Upper lobe of left lung (tissue), 6 donors: ENCODE data around the gene ADGRE2. TPM values are rescaled to one million over a fixed set of nuclear protein-coding genes. Genes with fewer than 3 reads are reported as not detected.

Experiments used
- ATAC-seq, 2 donors: fragments of 200-7000 bp; cut with Tn5 transposase; one replicate each; pipeline ENCODE4 v1.9.1; 2022; ENCODE audit warnings: mild to moderate bottlenecking in 2 of 2, moderate library complexity in 2 of 2; ENCODE audit not compliant: low FRiP score in 2 of 2
- DNase-seq, 2 donors: peaks; one replicate each; pipeline ENCODE4 v3.0.0-alpha.2; 2019 to 2020
- H3K27ac ChIP-seq, 4 donors: fragments of 200-600 bp; sonication (generic); one replicate each; pipeline ENCODE4 v1.5.1; 2016 to 2019
- H3K27me3 ChIP-seq, 4 donors: fragments of 200-600 bp; sonication (generic); one replicate each; pipeline ENCODE4 v1.5.1; 2017 to 2019
- H3K36me3 ChIP-seq, 4 donors: fragments of 200-600 bp; sonication (generic); one replicate each; pipeline ENCODE4 v1.5.1; 2016 to 2019
- H3K4me1 ChIP-seq, 4 donors: fragments of 200-600 bp; sonication (generic); one replicate each; pipeline ENCODE4 v1.5.1; 2018 to 2019
- H3K4me3 ChIP-seq, 4 donors: fragments of 200-600 bp; sonication (generic); one replicate each; pipeline ENCODE4 v1.5.1; 2017 to 2019; ENCODE audit warnings: mild to moderate bottlenecking in 2 of 4, moderate library complexity in 1 of 4
- H3K9me3 ChIP-seq, 4 donors: fragments of 200-600 bp; sonication (generic); one replicate each; pipeline ENCODE4 v1.5.1; 2018 to 2019
- EP300 ChIP-seq, 4 donors: sonication (generic); formaldehyde crosslinking; IDR thresholded peaks; one replicate each; pipeline ENCODE4 v1.5.1; 2017; ENCODE audit warnings: antibody characterized with exemption in 4 of 4, control low read depth in 2 of 4
- POLR2A ChIP-seq, 4 donors: fragments of 450-650 bp; IDR thresholded peaks; one replicate each; pipeline ENCODE4 v1.5.1; 2016 to 2017; ENCODE audit warnings: antibody characterized with exemption in 4 of 4, mild to moderate bottlenecking in 2 of 4
- POLR2AphosphoS5 ChIP-seq, 2 donors: sonication (generic); formaldehyde crosslinking; IDR thresholded peaks; one replicate each; pipeline ENCODE4 v1.5.1; 2017; ENCODE audit warnings: antibody characterized with exemption in 2 of 2
- WGBS, 2 donors: methylation state at CpG; one replicate each; pipeline ENCODE4 v1.1.5; 2017 to 2018; 5-methylcytosine and 5-hydroxymethylcytosine counted together
- total RNA-seq, 6 donors: library from RNA; depleted of rRNA in 4 of 6; stranded (reverse); fragments of >200 nt in 4 of 6; gene quantifications; one replicate each; pipeline versions ENCODE4 v1.1.0 to v1.2.1, GENCODE V29; 2016 to 2021
- TF ChIP-seq, protein P1 (sequence below), 6 experiments: fragments of 450-650 bp in 4 of 6; fragments of 200-600 bp in 2 of 6; sonication (generic) in 2 of 6; IDR thresholded peaks; one replicate each; pipeline ENCODE4 v1.5.1; 2016 to 2019; ENCODE audit warnings: antibody characterized with exemption in 6 of 6
- donor health status: DM: no; HTN: no; CAD: no; lungs with moderate emphysema.
- donor health status: DM: no; HTN: yes; CAD: no; lungs with severe emphysema.

ADGRE2 gene
- total RNA-seq, 6 donors from 2014 or later = 12.3 to 24.1 (median 18.1) TPM

DNA sequence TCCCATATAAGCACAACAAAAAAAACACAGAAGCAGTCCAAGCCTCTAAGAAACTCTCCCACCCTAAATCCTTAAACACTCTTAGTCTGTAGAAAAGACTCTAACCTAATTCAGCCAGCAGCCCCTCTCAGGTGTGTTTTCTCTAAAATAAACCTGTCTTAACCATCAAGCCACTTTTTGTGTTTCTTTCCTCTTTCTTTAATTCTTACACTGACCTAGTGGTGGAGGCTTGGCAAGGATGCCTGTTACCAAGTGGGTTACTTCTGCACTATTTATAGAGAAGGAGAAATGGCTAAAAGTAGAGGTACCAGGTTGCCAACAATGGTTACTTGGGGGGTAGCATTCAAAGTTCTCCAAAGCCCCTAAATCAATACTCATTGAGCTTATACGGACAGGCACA, 44.8 kb downstream of the ADGRE2 start:
- H3K4me1 ChIP-seq = no peaks in the 10 kb centered on the region
- no peaks in the 10 kb centered on the region for H3K36me3 ChIP-seq
- no peak for TF ChIP-seq POLR2AphosphoS5 (IDR thresholded peaks at IDR 0.05)
- TF ChIP-seq POLR2A (IDR thresholded peaks at IDR 0.05) = no peak
- TF ChIP-seq, protein P1, sequence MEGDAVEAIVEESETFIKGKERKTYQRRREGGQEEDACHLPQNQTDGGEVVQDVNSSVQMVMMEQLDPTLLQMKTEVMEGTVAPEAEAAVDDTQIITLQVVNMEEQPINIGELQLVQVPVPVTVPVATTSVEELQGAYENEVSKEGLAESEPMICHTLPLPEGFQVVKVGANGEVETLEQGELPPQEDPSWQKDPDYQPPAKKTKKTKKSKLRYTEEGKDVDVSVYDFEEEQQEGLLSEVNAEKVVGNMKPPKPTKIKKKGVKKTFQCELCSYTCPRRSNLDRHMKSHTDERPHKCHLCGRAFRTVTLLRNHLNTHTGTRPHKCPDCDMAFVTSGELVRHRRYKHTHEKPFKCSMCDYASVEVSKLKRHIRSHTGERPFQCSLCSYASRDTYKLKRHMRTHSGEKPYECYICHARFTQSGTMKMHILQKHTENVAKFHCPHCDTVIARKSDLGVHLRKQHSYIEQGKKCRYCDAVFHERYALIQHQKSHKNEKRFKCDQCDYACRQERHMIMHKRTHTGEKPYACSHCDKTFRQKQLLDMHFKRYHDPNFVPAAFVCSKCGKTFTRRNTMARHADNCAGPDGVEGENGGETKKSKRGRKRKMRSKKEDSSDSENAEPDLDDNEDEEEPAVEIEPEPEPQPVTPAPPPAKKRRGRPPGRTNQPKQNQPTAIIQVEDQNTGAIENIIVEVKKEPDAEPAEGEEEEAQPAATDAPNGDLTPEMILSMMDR (IDR thresholded peaks at IDR 0.05) = no peak
- no peak for TF ChIP-seq EP300 (IDR thresholded peaks at IDR 0.05)
- H3K9me3 ChIP-seq = peaks cover 3 to 12% (median 7%) of the 10 kb centered on the region in 4 donors
- 0 to 33% methylated on average over 1 of the region's 1 CpG for WGBS, 2 donors
- H3K27me3 ChIP-seq = no peaks in the 10 kb centered on the region
- no peak overlapping the region for H3K4me3 ChIP-seq
- ATAC-seq (no peak), DNase-seq (no peak)
- H3K27ac ChIP-seq = no peak overlapping the region

DNA sequence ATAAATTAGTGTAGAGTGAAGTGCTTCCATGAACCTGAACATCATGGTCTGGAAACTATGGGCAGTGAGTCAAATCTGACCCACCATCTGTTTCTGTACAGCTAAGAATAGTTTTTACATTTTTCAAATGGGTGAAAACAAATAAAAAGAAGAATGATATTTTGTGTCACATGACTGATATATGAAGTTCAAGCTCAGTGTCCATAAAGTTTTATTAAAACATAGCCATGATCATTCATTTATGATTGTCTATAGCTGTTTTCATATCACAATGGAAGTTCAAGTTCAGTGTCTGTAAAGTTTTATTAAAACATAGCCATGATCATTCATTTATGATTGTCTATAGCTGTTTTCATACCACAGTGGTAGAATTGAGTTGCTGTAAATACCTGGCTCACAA, 45.9 kb downstream of the ADGRE2 start:
- TF ChIP-seq EP300 (IDR thresholded peaks at IDR 0.05) (no peak), POLR2A (IDR thresholded peaks at IDR 0.05) (no peak), POLR2AphosphoS5 (IDR thresholded peaks at IDR 0.05) (no peak)
- TF ChIP-seq, protein P1 (IDR thresholded peaks at IDR 0.05) = no peak

DNA sequence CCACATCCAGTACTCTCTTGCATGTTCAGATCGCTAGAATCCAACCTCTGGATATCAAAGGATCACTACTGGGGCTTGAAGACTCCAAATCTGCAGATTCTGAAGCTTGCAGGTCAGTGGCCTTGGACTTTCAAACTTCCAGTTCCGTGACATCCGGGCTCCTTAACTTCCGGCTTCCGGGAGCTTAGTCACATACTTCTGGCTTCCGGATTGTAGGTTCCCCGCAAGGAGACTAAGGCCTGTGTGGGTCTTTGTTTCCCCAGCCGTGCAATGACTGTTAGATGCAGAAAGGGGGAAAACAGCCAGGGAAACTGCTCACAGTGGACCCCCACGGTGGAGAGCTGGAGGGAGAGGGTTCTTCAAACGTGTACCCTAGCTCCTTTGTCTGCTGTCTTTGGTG, 47.2 kb downstream of the ADGRE2 start:
- Histone ChIP-seq H3K27ac (no peak overlapping the region), H3K27me3 (no peaks in the 10 kb centered on the region), H3K36me3 (no peaks in the 10 kb centered on the region), H3K4me3 (no peak overlapping the region), H3K4me1 (no peaks in the 10 kb centered on the region), H3K9me3 (peaks cover 13 to 33% (median 27%) of the 10 kb centered on the region in 4 donors)
- DNase-seq = no peak
- TF ChIP-seq POLR2A (IDR thresholded peaks at IDR 0.05) = no peak
- TF ChIP-seq, protein P1 (IDR thresholded peaks at IDR 0.05) = no peak
- no peak for TF ChIP-seq POLR2AphosphoS5 (IDR thresholded peaks at IDR 0.05)
- no peak for TF ChIP-seq EP300 (IDR thresholded peaks at IDR 0.05)
- no peak for ATAC-seq
- 77% methylated on average over 8 to 10 of the region's 10 CpGs for WGBS, 2 donors

More for the DNA sequence above, 45.9 kb downstream of the ADGRE2 start:
- Histone ChIP-seq H3K4me3 (no peak overlapping the region), H3K27ac (no peak overlapping the region), H3K9me3 (peaks cover 9 to 20% (median 17%) of the 10 kb centered on the region in 4 donors), H3K27me3 (no peaks in the 10 kb centered on the region), H3K4me1 (no peaks in the 10 kb centered on the region), H3K36me3 (no peaks in the 10 kb centered on the region)
- no peak for DNase-seq
- ATAC-seq = no peak

DNA sequence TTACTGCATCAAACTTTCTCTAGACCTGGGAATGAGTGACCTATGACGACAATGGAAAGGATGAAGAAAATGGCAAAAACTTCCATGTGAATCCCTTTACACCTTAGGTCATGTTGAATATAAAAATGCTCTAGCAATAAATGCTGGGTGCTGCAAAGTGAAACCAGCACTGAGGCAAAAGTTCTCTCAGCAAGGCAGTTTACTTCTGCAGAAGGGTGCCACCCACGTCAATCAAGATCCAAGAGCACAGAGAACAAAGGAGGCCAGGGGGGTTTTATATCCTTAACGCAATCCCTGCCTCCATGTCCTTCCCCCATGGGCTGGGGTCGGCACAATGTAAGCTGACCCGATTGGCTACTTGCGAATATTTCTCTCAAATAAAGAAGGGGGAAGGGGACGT, 49.8 kb downstream of the ADGRE2 start:
- H3K4me1 ChIP-seq = no peaks in the 10 kb centered on the region
- TF ChIP-seq, protein P1 (IDR thresholded peaks at IDR 0.05) = no peak
- no peak for TF ChIP-seq POLR2A (IDR thresholded peaks at IDR 0.05)
- TF ChIP-seq EP300 (IDR thresholded peaks at IDR 0.05) = no peak
- TF ChIP-seq POLR2AphosphoS5 (IDR thresholded peaks at IDR 0.05) = no peak
- peaks cover 0 to 5% (median 2%) of the 10 kb centered on the region in 4 donors for H3K36me3 ChIP-seq
- H3K9me3 ChIP-seq = peaks cover 37 to 59% (median 53%) of the 10 kb centered on the region in 4 donors
- H3K4me3 ChIP-seq = no peak overlapping the region
- DNase-seq = no peak
- WGBS, 2 donors = 66 to 88% methylated on average over 7 of the region's 7 CpGs
- H3K27ac ChIP-seq = no peak overlapping the region
- no peak for ATAC-seq
- H3K27me3 ChIP-seq = no peaks in the 10 kb centered on the region

DNA sequence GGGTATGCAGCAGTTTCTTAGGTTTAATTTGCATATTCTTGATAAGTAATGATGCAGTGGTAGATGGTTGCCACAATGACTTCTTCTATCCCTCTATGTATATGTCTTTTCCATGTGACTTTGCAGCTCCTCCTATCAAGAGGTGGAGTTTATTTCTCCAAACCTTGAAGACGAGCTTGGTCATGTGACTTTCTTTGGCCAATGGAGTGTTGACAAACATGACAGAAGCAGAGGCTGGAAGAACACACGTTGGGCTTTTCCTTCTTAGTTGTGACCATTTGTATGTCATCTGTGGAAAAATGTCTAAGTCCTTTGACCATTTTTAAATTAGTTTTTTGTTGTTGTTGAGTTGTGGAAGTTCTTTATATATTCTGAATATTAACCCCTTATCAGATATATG, 56.2 kb downstream of the ADGRE2 start:
- TF ChIP-seq, protein P1 (IDR thresholded peaks at IDR 0.05) = no peak
- TF ChIP-seq EP300 (IDR thresholded peaks at IDR 0.05) (no peak), POLR2AphosphoS5 (IDR thresholded peaks at IDR 0.05) (no peak), POLR2A (IDR thresholded peaks at IDR 0.05) (no peak)
- 92 to 93% methylated on average over 2 of the region's 2 CpGs for WGBS, 2 donors

More for the DNA sequence above, 56.2 kb downstream of the ADGRE2 start:
- ATAC-seq = no peak
- H3K27me3 ChIP-seq = no peaks in the 10 kb centered on the region
- H3K9me3 ChIP-seq = peaks cover 87 to 99% (median 94%) of the 10 kb centered on the region in 4 donors
- H3K4me1 ChIP-seq = no peaks in the 10 kb centered on the region
- DNase-seq = no peak
- H3K36me3 ChIP-seq = peaks cover 17 to 63% (median 38%) of the 10 kb centered on the region in 4 donors
- H3K27ac ChIP-seq = no peak overlapping the region
- H3K4me3 ChIP-seq = no peak overlapping the region
